ENCODE results near the gene BCL2L11. TPM values are rescaled to one million over a fixed set of nuclear protein-coding genes. Genes with fewer than 3 reads are reported as not detected.

Gene BCL2L11
- total RNA-seq, 3 donors from 2014 or later = 40.9 to 44.4 (median 43.7) TPM

DNA sequence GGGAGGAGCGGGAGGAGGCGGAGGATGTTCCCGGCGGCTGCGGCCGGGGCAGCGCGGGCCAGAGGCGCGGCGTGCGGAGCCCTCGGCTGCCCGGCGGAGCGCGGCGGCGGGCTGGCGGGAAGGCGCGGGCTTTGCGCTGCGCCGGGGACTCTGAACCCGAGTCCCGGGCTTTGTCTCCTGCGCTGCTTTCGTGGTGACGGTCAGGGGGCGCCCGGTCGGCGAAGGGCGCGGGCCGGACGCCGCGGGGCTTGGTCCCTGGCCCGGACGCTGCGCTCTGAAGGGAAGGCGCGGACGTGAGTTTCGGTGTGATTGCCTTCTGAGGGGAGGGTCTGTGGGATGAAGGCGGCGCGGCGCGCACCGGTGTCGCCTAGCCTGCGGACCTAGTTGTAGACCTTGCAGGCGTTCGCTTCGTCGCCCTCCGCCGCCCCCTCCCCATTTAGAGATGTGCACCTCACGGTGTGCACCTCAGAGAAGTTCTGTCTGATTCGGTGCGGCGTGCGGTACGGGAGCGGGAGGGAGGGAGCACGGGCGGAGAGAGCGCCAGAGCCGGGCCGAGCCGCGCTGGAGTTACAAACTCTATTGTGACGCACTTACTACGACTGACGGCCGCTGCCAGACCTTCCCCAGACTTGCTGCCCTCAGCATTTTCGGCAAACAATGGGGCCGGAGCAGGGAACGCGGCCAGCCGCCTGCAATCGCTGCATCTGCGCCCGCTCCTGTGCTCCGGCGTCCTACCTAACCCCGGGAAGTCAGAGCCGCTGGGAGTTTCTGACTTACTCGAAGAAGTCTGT, 2.1 kb downstream of the BCL2L11 start:
- intact Hi-C loops (cut with DNase I, micrococcal nuclease) = no loop called here
- peak; percentile 27 for ATAC-seq

DNA sequence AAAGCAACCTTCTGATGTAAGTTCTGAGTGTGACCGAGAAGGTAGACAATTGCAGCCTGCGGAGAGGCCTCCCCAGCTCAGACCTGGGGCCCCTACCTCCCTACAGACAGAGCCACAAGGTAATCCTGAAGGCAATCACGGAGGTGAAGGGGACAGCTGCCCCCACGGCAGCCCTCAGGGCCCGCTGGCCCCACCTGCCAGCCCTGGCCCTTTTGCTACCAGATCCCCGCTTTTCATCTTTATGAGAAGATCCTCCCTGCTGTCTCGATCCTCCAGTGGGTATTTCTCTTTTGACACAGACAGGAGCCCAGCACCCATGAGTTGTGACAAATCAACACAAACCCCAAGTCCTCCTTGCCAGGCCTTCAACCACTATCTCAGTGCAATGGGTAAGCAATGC, 3.0 kb downstream of the BCL2L11 start:
- TF ChIP-seq, protein P1, sequence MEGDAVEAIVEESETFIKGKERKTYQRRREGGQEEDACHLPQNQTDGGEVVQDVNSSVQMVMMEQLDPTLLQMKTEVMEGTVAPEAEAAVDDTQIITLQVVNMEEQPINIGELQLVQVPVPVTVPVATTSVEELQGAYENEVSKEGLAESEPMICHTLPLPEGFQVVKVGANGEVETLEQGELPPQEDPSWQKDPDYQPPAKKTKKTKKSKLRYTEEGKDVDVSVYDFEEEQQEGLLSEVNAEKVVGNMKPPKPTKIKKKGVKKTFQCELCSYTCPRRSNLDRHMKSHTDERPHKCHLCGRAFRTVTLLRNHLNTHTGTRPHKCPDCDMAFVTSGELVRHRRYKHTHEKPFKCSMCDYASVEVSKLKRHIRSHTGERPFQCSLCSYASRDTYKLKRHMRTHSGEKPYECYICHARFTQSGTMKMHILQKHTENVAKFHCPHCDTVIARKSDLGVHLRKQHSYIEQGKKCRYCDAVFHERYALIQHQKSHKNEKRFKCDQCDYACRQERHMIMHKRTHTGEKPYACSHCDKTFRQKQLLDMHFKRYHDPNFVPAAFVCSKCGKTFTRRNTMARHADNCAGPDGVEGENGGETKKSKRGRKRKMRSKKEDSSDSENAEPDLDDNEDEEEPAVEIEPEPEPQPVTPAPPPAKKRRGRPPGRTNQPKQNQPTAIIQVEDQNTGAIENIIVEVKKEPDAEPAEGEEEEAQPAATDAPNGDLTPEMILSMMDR (IDR thresholded peaks at IDR 0.05) = no peak

More for the DNA sequence above, 2.1 kb downstream of the BCL2L11 start:
- peaks cover 21% of the 10 kb centered on the region for H3K4me1 ChIP-seq (ENCODE audit: low read depth)
- H3K9me3 ChIP-seq = no peaks in the 10 kb centered on the region
- DNase-seq = peak; percentile 73 to 86 (median 77)
- H3K4me3 ChIP-seq = peak overlapping the region; percentile 75
- no peaks in the 10 kb centered on the region for H3K36me3 ChIP-seq (ENCODE audit: low read depth)
- TF ChIP-seq, protein P1 (IDR thresholded peaks at IDR 0.05) = no peak

DNA sequence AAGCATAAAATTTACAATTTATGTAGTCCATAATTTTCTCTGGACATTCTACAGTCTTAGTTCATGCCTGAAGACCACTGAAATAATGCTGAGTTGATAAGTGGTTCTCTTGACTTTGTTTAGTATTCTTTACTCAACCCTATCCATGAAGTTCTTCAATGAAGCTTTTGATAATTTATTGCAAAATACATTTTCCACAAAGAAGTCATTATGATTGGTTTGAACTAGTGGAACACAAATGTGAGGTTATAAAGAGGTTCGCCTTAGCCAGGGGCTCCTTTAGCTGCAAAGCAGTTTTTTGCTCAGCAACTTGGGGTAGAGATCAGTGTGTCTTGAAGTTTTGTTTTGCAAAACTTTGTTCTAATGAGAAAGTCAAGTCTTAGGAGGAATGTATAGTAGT, 5.9 kb downstream of the BCL2L11 start:
- ATAC-seq = no peak
- TF ChIP-seq, protein P1 (IDR thresholded peaks at IDR 0.05) = no peak
- intact Hi-C loops (cut with DNase I, micrococcal nuclease) = no loop called here

More for the DNA sequence above, 3.0 kb downstream of the BCL2L11 start:
- H3K9me3 ChIP-seq = no peaks in the 10 kb centered on the region
- H3K4me1 ChIP-seq (ENCODE audit: low read depth) = peaks cover 15% of the 10 kb centered on the region
- intact Hi-C loops (cut with DNase I, micrococcal nuclease) = no loop called here
- ATAC-seq (no peak), DNase-seq (no peak)
- H3K4me3 ChIP-seq = no peak overlapping the region
- no peaks in the 10 kb centered on the region for H3K36me3 ChIP-seq (ENCODE audit: low read depth)

DNA sequence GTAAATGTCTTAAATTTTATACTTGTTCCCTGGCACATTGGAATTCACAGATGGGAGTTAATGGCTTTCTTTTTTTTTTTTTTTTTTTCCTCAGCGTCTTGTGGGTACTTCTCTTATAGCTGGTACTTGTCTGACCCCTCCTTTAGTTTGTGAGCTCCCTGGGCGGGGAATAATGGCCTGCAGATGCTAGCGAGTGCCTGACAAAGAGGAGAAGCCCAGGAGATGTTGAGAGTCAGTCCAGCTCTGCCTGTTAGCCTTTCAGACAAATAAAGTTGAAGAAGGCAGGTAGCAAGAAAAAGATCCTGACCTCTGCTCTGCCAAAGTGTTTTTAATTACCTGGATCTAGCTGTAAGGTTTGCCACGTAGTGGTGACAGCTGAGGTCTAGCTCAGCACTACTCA, 6.6 kb downstream of the BCL2L11 start:
- ATAC-seq (no peak), DNase-seq (no peak)
- H3K4me3 ChIP-seq = no peak overlapping the region
- no peaks in the 10 kb centered on the region for H3K36me3 ChIP-seq (ENCODE audit: low read depth)
- TF ChIP-seq, protein P1 (IDR thresholded peaks at IDR 0.05) = no peak
- no peaks in the 10 kb centered on the region for H3K9me3 ChIP-seq
- intact Hi-C loops (cut with DNase I, micrococcal nuclease) = no loop called here
- peaks cover 6% of the 10 kb centered on the region for H3K4me1 ChIP-seq (ENCODE audit: low read depth)

More for the DNA sequence above, 5.9 kb downstream of the BCL2L11 start:
- H3K4me3 ChIP-seq = no peak overlapping the region
- DNase-seq = no peak
- H3K9me3 ChIP-seq = no peaks in the 10 kb centered on the region
- peaks cover 6% of the 10 kb centered on the region for H3K4me1 ChIP-seq (ENCODE audit: low read depth)
- no peaks in the 10 kb centered on the region for H3K36me3 ChIP-seq (ENCODE audit: low read depth)

DNA sequence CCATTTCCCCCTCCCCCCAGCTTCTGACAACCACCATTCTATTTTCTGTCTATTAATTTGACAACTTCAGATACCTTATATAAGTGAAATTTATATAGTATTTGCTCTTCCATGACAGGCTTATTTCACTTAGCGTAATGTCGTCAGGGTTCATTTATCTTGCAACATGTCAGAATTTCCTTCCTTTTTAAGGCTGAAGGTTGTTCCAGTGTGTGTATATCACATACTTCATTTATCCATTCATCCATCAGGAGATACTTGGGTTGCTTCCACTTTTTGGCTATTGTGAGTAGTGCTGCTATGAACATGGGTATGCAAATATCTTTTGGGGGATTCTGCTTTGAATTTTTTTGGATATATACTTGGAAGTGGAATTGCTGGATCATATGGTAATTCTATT, 7.4 kb downstream of the BCL2L11 start:
- TF ChIP-seq, protein P1 (IDR thresholded peaks at IDR 0.05) = no peak
- H3K4me1 ChIP-seq (ENCODE audit: low read depth) = peaks cover 6% of the 10 kb centered on the region
- intact Hi-C loops (cut with DNase I, micrococcal nuclease) = no loop called here
- H3K36me3 ChIP-seq (ENCODE audit: low read depth) = no peaks in the 10 kb centered on the region
- ATAC-seq (no peak), DNase-seq (no peak)
- no peak overlapping the region for H3K4me3 ChIP-seq
- H3K9me3 ChIP-seq = no peaks in the 10 kb centered on the region

Measured in mucosa of descending colon (tissue), 3 donors.